ENCODE data around the gene PRR4.

DNA sequence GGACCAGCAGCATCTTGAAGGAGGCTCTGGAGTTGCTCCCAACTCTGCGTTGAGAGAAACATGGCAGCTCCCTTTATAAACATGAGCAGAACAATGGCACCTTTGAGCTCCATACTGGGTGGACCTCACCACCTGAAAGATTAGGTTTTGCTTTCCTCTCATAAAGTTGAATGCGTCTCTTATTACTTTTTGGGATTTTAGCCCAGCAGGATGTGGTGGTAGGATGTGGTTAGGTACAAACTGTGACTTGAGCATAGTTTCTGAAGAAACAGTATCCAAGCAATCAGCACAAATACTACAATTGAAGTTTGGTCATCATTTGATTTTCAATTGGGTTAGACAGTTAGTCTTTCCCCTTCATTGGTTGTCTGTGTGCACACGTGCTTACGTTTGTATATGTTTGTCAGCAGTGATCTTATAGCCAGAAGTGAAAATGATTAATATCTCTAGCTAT lies at the start of gene PRR4:
- TF ChIP-seq EZH2 (IDR thresholded peaks at IDR 0.05; ENCODE audit: borderline replicate concordance, low read depth, low read length, severe bottlenecking): no peak
- TF ChIP-seq, protein P1, sequence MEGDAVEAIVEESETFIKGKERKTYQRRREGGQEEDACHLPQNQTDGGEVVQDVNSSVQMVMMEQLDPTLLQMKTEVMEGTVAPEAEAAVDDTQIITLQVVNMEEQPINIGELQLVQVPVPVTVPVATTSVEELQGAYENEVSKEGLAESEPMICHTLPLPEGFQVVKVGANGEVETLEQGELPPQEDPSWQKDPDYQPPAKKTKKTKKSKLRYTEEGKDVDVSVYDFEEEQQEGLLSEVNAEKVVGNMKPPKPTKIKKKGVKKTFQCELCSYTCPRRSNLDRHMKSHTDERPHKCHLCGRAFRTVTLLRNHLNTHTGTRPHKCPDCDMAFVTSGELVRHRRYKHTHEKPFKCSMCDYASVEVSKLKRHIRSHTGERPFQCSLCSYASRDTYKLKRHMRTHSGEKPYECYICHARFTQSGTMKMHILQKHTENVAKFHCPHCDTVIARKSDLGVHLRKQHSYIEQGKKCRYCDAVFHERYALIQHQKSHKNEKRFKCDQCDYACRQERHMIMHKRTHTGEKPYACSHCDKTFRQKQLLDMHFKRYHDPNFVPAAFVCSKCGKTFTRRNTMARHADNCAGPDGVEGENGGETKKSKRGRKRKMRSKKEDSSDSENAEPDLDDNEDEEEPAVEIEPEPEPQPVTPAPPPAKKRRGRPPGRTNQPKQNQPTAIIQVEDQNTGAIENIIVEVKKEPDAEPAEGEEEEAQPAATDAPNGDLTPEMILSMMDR (IDR thresholded peaks at IDR 0.05; ENCODE audit: borderline replicate concordance, extremely low read depth, low read length, poor library complexity, severe bottlenecking): no peak

All from DND-41 (cell line).